ENCODE results near the gene ADM2. TPM values are rescaled to one million over a fixed set of nuclear protein-coding genes. Genes with fewer than 3 reads are reported as not detected.

Gene ADM2
- total and polyA plus RNA-seq, 2 of the 13 experiments (the other 11 are each of a cell fraction or from before 2014, with no cell fraction given): 1.2 to 3.0 TPM

GRCh38 chr22:50530877-50531545 lies 49.7 kb downstream of the ADM2 start (continued):
- TF ChIP-seq ZNF790 (CRISPR knock-in tag; IDR thresholded peaks at IDR 0.05; ENCODE audit: borderline replicate concordance) (peak; percentile 83; the same call in 1 of the 2 replicates), RCOR2 (CRISPR knock-in tag; IDR thresholded peaks at IDR 0.05) (no peak), ZNF512B (CRISPR knock-in tag; IDR thresholded peaks at IDR 0.05; ENCODE audit: borderline replicate concordance) (no peak), ZNF143 (CRISPR knock-in tag; IDR thresholded peaks at IDR 0.05) (peak; percentile 2; the same call in 1 of the 2 replicates), MZF1 (CRISPR knock-in tag; IDR thresholded peaks at IDR 0.05; ENCODE audit: borderline replicate concordance) (no peak), CSRNP1 (CRISPR knock-in tag; IDR thresholded peaks at IDR 0.05) (peak; percentile 76)
- TF ChIP-seq, protein P1, sequence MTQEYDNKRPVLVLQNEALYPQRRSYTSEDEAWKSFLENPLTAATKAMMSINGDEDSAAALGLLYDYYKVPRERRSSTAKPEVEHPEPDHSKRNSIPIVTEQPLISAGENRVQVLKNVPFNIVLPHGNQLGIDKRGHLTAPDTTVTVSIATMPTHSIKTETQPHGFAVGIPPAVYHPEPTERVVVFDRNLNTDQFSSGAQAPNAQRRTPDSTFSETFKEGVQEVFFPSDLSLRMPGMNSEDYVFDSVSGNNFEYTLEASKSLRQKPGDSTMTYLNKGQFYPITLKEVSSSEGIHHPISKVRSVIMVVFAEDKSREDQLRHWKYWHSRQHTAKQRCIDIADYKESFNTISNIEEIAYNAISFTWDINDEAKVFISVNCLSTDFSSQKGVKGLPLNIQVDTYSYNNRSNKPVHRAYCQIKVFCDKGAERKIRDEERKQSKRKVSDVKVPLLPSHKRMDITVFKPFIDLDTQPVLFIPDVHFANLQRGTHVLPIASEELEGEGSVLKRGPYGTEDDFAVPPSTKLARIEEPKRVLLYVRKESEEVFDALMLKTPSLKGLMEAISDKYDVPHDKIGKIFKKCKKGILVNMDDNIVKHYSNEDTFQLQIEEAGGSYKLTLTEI (CRISPR knock-in tag; conservative IDR thresholded peaks at IDR 0.05): no peak
- TF ChIP-seq, protein P2, sequence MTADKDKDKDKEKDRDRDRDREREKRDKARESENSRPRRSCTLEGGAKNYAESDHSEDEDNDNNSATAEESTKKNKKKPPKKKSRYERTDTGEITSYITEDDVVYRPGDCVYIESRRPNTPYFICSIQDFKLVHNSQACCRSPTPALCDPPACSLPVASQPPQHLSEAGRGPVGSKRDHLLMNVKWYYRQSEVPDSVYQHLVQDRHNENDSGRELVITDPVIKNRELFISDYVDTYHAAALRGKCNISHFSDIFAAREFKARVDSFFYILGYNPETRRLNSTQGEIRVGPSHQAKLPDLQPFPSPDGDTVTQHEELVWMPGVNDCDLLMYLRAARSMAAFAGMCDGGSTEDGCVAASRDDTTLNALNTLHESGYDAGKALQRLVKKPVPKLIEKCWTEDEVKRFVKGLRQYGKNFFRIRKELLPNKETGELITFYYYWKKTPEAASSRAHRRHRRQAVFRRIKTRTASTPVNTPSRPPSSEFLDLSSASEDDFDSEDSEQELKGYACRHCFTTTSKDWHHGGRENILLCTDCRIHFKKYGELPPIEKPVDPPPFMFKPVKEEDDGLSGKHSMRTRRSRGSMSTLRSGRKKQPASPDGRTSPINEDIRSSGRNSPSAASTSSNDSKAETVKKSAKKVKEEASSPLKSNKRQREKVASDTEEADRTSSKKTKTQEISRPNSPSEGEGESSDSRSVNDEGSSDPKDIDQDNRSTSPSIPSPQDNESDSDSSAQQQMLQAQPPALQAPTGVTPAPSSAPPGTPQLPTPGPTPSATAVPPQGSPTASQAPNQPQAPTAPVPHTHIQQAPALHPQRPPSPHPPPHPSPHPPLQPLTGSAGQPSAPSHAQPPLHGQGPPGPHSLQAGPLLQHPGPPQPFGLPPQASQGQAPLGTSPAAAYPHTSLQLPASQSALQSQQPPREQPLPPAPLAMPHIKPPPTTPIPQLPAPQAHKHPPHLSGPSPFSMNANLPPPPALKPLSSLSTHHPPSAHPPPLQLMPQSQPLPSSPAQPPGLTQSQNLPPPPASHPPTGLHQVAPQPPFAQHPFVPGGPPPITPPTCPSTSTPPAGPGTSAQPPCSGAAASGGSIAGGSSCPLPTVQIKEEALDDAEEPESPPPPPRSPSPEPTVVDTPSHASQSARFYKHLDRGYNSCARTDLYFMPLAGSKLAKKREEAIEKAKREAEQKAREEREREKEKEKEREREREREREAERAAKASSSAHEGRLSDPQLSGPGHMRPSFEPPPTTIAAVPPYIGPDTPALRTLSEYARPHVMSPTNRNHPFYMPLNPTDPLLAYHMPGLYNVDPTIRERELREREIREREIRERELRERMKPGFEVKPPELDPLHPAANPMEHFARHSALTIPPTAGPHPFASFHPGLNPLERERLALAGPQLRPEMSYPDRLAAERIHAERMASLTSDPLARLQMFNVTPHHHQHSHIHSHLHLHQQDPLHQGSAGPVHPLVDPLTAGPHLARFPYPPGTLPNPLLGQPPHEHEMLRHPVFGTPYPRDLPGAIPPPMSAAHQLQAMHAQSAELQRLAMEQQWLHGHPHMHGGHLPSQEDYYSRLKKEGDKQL (CRISPR knock-in tag; IDR thresholded peaks at IDR 0.05; ENCODE audit: low read depth): peak; percentile 9; the same call in 1 of the 2 replicates

Data from HepG2 (cell line).